Esophagus squamous epithelium (tissue), 5 donors: ENCODE data around the gene SLC9B1. TPM values are rescaled to one million over a fixed set of nuclear protein-coding genes. Genes with fewer than 3 reads are reported as not detected.
"Not testable (repeated sequence)": the region's sequence is repeated elsewhere in the genome, so short reads cannot be mapped to it uniquely, and the experiment has no call there.

Experiments
- DNase-seq: peaks from one replicate; lab custom pipeline; 2025; lab: John Stamatoyannopoulos, UW
- H3K27ac ChIP-seq, 4 donors: fragments of 200-600 bp; sonication (generic); one replicate each; pipeline ENCODE4 v1.5.1; 2016 to 2019; ENCODE audit warnings: mild to moderate bottlenecking in 1 of 4
- H3K27me3 ChIP-seq, 4 donors: fragments of 200-600 bp; sonication (generic); 1 replicate in 3 of 4; 2 replicates in 1 of 4; pipeline versions ENCODE4 v1.5.1 to v1.6.0; 2017 to 2021; ENCODE audit warnings: antibody characterized with exemption in 1 of 4
- H3K36me3 ChIP-seq, 3 donors: fragments of 200-600 bp; sonication (generic); one replicate each; pipeline ENCODE4 v1.5.1; 2016 to 2019
- H3K4me1 ChIP-seq, 3 donors: fragments of 200-600 bp; sonication (generic); one replicate each; pipeline ENCODE4 v1.5.1; 2017 to 2019
- H3K4me3 ChIP-seq, 4 donors: fragments of 200-600 bp; sonication (generic); 1 replicate in 3 of 4; 2 replicates in 1 of 4; pipeline ENCODE4 v1.5.1; 2016 to 2019; ENCODE audit warnings: mild to moderate bottlenecking in 2 of 4, moderate library complexity in 1 of 4
- H3K9me3 ChIP-seq, 3 donors: fragments of 200-600 bp; sonication (generic); one replicate each; pipeline ENCODE4 v1.5.1; 2016 to 2019
- CTCF ChIP-seq, 6 experiments: fragments of 450-650 bp in 4 of 6; fragments of 200-600 bp in 2 of 6; sonication (generic) in 2 of 6; IDR thresholded peaks; one replicate each; pipeline ENCODE4 v1.5.1; 2016 to 2019; ENCODE audit warnings: antibody characterized with exemption in 6 of 6, mild to moderate bottlenecking in 4 of 6, moderate library complexity in 4 of 6
- POLR2A ChIP-seq, 4 donors: fragments of 450-650 bp; IDR thresholded peaks; one replicate each; pipeline ENCODE4 v1.6.1; 2017; ENCODE audit warnings: antibody characterized with exemption in 4 of 4, mild to moderate bottlenecking in 4 of 4, moderate library complexity in 3 of 4
- WGBS, 2 donors: methylation state at CpG; one replicate each; pipeline ENCODE4 v1.1.5; 2018; 5-methylcytosine and 5-hydroxymethylcytosine counted together
- intact Hi-C: fragments of 100-400 bp; cut with DNase I; formaldehyde crosslinking; loops from one replicate; pipeline ENCODE4 v1.15.0; 2022
- total RNA-seq, 4 donors: library from RNA; depleted of rRNA; stranded (reverse); fragments of >200 nt; gene quantifications; one replicate each; pipeline ENCODE4 v1.1.0, GENCODE V29; 2016
- donor health status: DM: yes; HTN: yes; CAD: no.

Gene SLC9B1
- total RNA-seq, 4 donors from 2014 or later, result 0.49 to 0.76 TPM; not detected in 2

- no peaks in the 10 kb centered on the region for H3K9me3 ChIP-seq
- H3K27me3 ChIP-seq, result no peaks in the 10 kb centered on the region
- no peak overlapping the region for H3K27ac ChIP-seq
- TF ChIP-seq POLR2A (IDR thresholded peaks at IDR 0.05), result no peak
- TF ChIP-seq CTCF (IDR thresholded peaks at IDR 0.05), result no peak
- no peak for DNase-seq
- H3K4me3 ChIP-seq, result no peak overlapping the region
- no peaks in the 10 kb centered on the region for H3K4me1 ChIP-seq
- intact Hi-C loops, result no loop called here
- peaks cover 0 to 9% (median 0%) of the 10 kb centered on the region in 3 donors for H3K36me3 ChIP-seq
- 98 to 100% methylated on average over 2 of the region's 2 CpGs for WGBS, 2 donors
Observed at GRCh38 chr4:102883278-102883677, 136.2 kb downstream of the SLC9B1 start.

GRCh38 chr4:102881343-102881742 lies 138.2 kb downstream of the SLC9B1 start:
- 86 to 90% methylated on average over 1 of the region's 1 CpG for WGBS, 2 donors
- no peaks in the 10 kb centered on the region for H3K9me3 ChIP-seq
- intact Hi-C loops, result no loop called here
- TF ChIP-seq POLR2A (IDR thresholded peaks at IDR 0.05), result no peak
- no peak for TF ChIP-seq CTCF (IDR thresholded peaks at IDR 0.05)
- H3K4me3 ChIP-seq, result no peak overlapping the region
- no peaks in the 10 kb centered on the region for H3K4me1 ChIP-seq
- H3K27me3 ChIP-seq, result no peaks in the 10 kb centered on the region
- no peak overlapping the region for H3K27ac ChIP-seq
- no peak for DNase-seq
- peaks cover 0 to 19% (median 0%) of the 10 kb centered on the region in 3 donors for H3K36me3 ChIP-seq

GRCh38 chr4:102878901-102879300 lies 140.6 kb downstream of the SLC9B1 start:
- Histone ChIP-seq H3K4me3 (no peak overlapping the region), H3K36me3 (peaks cover 0 to 34% (median 0%) of the 10 kb centered on the region in 3 donors), H3K27me3 (no peaks in the 10 kb centered on the region), H3K9me3 (no peaks in the 10 kb centered on the region), H3K4me1 (no peaks in the 10 kb centered on the region), H3K27ac (no peak overlapping the region)
- intact Hi-C loops, result no loop called here
- no peak for DNase-seq
- WGBS, 2 donors, result 77 to 90% methylated on average over 3 of the region's 3 CpGs
- TF ChIP-seq POLR2A (IDR thresholded peaks at IDR 0.05) (no peak), CTCF (IDR thresholded peaks at IDR 0.05) (no peak)

- H3K27ac ChIP-seq, result peak overlapping the region in 1 of 4 donors; percentile 22
- WGBS, 2 donors, result 67 to 82% methylated on average over 4 of the region's 4 CpGs
- H3K4me1 ChIP-seq, H3K27me3 ChIP-seq, H3K4me3 ChIP-seq, intact Hi-C loops, H3K9me3 ChIP-seq, DNase-seq: not testable (repeated sequence)
- H3K36me3 ChIP-seq, result peaks cover 0 to 34% (median 0%) of the 10 kb centered on the region in 3 donors
Observed at GRCh38 chr4:102878349-102878748, 141.2 kb downstream of the SLC9B1 start.

GRCh38 chr4:102877477-102878106 lies 141.9 kb downstream of the SLC9B1 start:
- H3K27me3 ChIP-seq, H3K9me3 ChIP-seq, intact Hi-C loops, H3K4me1 ChIP-seq, DNase-seq, H3K4me3 ChIP-seq: not testable (repeated sequence)
- H3K36me3 ChIP-seq, result peaks cover 0 to 34% (median 0%) of the 10 kb centered on the region in 3 donors
- H3K27ac ChIP-seq, result peak overlapping the region in 1 of 4 donors; percentile 22
- WGBS, 2 donors, result 100% methylated on average over 1 of the region's 3 CpGs; no CpG with 5 or more reads in 1 of the 2 donors

GRCh38 chr4:102871772-102872171 lies 147.7 kb downstream of the SLC9B1 start:
- H3K36me3 ChIP-seq, result peaks cover 0 to 23% (median 0%) of the 10 kb centered on the region in 3 donors
- H3K4me3 ChIP-seq, result no peak overlapping the region
- no peaks in the 10 kb centered on the region for H3K27me3 ChIP-seq
- WGBS, 2 donors, result 63 to 78% methylated on average over 2 of the region's 2 CpGs
- intact Hi-C loops, result no loop called here
- no peaks in the 10 kb centered on the region for H3K9me3 ChIP-seq
- DNase-seq, result no peak
- TF ChIP-seq CTCF (IDR thresholded peaks at IDR 0.05) (no peak), POLR2A (IDR thresholded peaks at IDR 0.05) (no peak)
- H3K27ac ChIP-seq, result no peak overlapping the region
- H3K4me1 ChIP-seq, result peaks cover 5 to 30% (median 8%) of the 10 kb centered on the region in 3 donors
